ENCODE results near the gene MLYCD. TPM values are rescaled to one million over a fixed set of nuclear protein-coding genes. Genes with fewer than 3 reads are reported as not detected.
"Not testable (repeated sequence)": the region's sequence is repeated elsewhere in the genome, so short reads cannot be mapped to it uniquely, and the experiment has no call there.

The MLYCD gene
- total RNA-seq, 5 donors from 2014 or later (not counting 1 experiment from before 2014, with no cell fraction given): 7.2 to 10.3 (median 9.1) TPM

DNA sequence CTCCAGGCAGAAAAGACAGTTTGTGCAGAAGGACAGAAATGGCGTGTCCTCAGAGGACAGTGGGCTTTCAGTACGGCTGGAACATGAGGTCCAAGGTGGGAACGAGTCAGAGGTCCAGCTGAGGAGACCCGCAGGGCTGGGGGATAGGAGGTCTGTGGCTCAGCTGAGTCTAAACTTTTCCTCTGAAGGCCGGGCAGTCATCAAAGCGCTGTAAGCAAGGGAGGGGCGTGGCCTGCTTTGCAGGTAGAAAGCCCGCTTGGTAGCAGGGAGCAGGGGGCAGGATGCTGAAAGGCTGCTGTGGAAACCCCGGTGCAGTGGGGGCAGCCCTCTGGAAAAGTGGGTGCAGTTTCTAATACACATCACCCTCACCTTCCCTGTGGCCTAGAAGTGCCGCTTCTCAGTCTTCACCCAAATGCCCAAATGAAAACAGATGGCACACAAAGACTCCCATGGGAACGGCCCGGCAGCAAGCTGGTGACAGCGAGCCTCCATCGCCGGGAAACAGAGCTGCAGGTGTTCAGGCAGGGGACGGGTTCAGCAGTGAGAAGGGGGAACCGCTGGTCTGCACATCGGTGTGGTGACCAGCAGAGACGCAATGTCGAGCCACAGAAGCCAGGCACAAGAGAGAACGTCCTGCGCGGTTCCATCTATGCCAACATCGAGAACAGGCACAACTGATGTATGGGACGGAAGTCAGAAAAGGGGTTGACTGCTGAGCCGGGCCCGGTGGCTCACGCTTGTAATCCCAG lies 41.9 kb downstream of the MLYCD start:
- no peak overlapping the region for H3K27ac Mint-ChIP-seq
- DNase-seq (no peak), ATAC-seq (replicated peaks in 1 of 4) (no peak)
- Histone ChIP-seq H3K36me3 (ENCODE audit: control insufficient read depth in 2 of 2, extremely low read depth in 1 of 2, insufficient read depth in 1 of 2, low read length in 1 of 2) (no peaks in the 10 kb centered on the region), H3K4me1 (ENCODE audit: control insufficient read depth in 1 of 2, extremely low read depth in 1 of 2, insufficient read depth in 2 of 2, low read length in 2 of 2) (no peaks in the 10 kb centered on the region), H3K27ac (ENCODE audit: low read length) (no peak overlapping the region), H3K27me3 (replicated peaks in 1 of 2; ENCODE audit: control insufficient read depth in 2 of 2, extremely low read depth in 1 of 2, insufficient read depth in 2 of 2, low read length in 1 of 2) (peaks cover 0 to 12% of the 10 kb centered on the region in 2 experiments), H3K4me3 (ENCODE audit: control insufficient read depth in 1 of 2, extremely low read depth in 1 of 2, low read length in 1 of 2) (no peak overlapping the region), H3K9me3 (no peaks in the 10 kb centered on the region)
- H3K4me3 Mint-ChIP-seq: no peak overlapping the region
- H3K4me1 Mint-ChIP-seq: peaks cover 4 to 5% (median 5%) of the 10 kb centered on the region in 3 donors
- ChIA-PET CTCF (no interaction called here), POLR2A (no interaction called here)
- H3K27me3 Mint-ChIP-seq: no peaks in the 10 kb centered on the region
- H3K9me3 Mint-ChIP-seq: no peaks in the 10 kb centered on the region
- H3K36me3 Mint-ChIP-seq: peaks cover 9% of the 10 kb centered on the region
- 93% methylated on average over 22 of the region's 28 CpGs for WGBS (ENCODE audit: insufficient coverage)

DNA sequence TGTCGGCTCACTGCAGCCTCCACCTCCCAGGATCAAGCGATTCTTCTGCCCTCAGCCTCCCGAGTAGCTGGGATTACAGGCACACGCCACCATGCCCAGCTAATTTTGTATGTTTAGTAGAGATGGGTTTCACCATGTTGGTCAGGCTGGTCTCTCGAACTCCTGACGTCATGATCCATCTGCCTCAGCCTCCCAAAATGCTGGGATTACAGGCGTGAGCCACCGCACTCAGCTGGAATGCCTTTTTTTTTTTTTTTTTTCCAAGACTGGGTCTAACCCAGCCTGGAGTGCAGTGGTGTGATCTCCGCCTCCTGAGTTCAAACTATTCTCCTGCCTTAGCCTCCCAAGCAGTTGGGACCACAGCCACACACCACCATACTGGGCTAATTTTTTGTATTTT lies 42.6 kb downstream of the MLYCD start:
- not testable (repeated sequence) for H3K9me3 Mint-ChIP-seq; H3K27me3 ChIP-seq (replicated peaks in 1 of 2; ENCODE audit: control insufficient read depth in 2 of 2, extremely low read depth in 1 of 2, insufficient read depth in 2 of 2, low read length in 1 of 2)
- WGBS (ENCODE audit: insufficient coverage): 94% methylated on average over 5 of the region's 9 CpGs

DNA sequence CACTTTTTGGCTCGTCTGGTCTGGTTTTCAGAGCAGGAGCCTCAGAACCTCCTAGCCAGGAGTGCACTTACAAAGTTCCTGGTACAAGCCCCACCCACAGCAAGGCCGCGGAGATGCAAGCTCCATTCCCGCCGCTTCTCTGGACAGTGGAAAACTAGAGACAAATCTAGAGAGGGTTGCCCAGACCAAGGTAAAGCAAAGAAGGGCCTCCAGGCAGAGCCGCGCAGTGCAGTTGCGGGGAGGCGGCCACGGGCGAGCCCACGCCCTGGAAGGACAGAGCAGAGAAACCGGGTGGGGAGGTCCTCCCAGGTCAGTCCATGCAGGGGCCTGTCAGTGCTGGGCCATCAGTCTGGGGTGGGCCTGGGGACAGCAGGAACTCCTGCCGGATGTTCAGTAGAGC lies 43.2 kb downstream of the MLYCD start:
- Mint-ChIP-seq H3K4me1 (peaks cover 0 to 5% (median 4%) of the 10 kb centered on the region in 3 donors), H3K9me3 (no peaks in the 10 kb centered on the region), H3K36me3 (peaks cover 6% of the 10 kb centered on the region), H3K27me3 (no peaks in the 10 kb centered on the region), H3K4me3 (no peak overlapping the region), H3K27ac (no peak overlapping the region)
- Histone ChIP-seq H3K4me1 (ENCODE audit: control insufficient read depth in 1 of 2, extremely low read depth in 1 of 2, insufficient read depth in 2 of 2, low read length in 2 of 2) (no peaks in the 10 kb centered on the region), H3K36me3 (ENCODE audit: control insufficient read depth in 2 of 2, extremely low read depth in 1 of 2, insufficient read depth in 1 of 2, low read length in 1 of 2) (no peaks in the 10 kb centered on the region), H3K27me3 (replicated peaks in 1 of 2; ENCODE audit: control insufficient read depth in 2 of 2, extremely low read depth in 1 of 2, insufficient read depth in 2 of 2, low read length in 1 of 2) (peaks cover 0 to 10% of the 10 kb centered on the region in 2 experiments), H3K4me3 (ENCODE audit: control insufficient read depth in 1 of 2, extremely low read depth in 1 of 2, low read length in 1 of 2) (no peak overlapping the region), H3K9me3 (no peaks in the 10 kb centered on the region), H3K27ac (ENCODE audit: low read length) (no peak overlapping the region)
- 89% methylated on average over 14 of the region's 14 CpGs for WGBS (ENCODE audit: insufficient coverage)
- no peak for ATAC-seq (replicated peaks in 1 of 4)
- DNase-seq: no peak
- CTCF ChIA-PET: no interaction called here
- POLR2A ChIA-PET: no interaction called here

More for the DNA sequence above, 42.6 kb downstream of the MLYCD start:
- H3K4me1 Mint-ChIP-seq; H3K4me3 Mint-ChIP-seq; H3K9me3 ChIP-seq; H3K27ac ChIP-seq (ENCODE audit: low read length); POLR2A ChIA-PET; H3K27ac Mint-ChIP-seq; H3K4me1 ChIP-seq (ENCODE audit: control insufficient read depth in 1 of 2, extremely low read depth in 1 of 2, insufficient read depth in 2 of 2, low read length in 2 of 2); ATAC-seq (replicated peaks in 1 of 4); H3K36me3 ChIP-seq (ENCODE audit: control insufficient read depth in 2 of 2, extremely low read depth in 1 of 2, insufficient read depth in 1 of 2, low read length in 1 of 2); H3K27me3 Mint-ChIP-seq; H3K36me3 Mint-ChIP-seq; H3K4me3 ChIP-seq (ENCODE audit: control insufficient read depth in 1 of 2, extremely low read depth in 1 of 2, low read length in 1 of 2); DNase-seq; CTCF ChIA-PET: not testable (repeated sequence)

DNA sequence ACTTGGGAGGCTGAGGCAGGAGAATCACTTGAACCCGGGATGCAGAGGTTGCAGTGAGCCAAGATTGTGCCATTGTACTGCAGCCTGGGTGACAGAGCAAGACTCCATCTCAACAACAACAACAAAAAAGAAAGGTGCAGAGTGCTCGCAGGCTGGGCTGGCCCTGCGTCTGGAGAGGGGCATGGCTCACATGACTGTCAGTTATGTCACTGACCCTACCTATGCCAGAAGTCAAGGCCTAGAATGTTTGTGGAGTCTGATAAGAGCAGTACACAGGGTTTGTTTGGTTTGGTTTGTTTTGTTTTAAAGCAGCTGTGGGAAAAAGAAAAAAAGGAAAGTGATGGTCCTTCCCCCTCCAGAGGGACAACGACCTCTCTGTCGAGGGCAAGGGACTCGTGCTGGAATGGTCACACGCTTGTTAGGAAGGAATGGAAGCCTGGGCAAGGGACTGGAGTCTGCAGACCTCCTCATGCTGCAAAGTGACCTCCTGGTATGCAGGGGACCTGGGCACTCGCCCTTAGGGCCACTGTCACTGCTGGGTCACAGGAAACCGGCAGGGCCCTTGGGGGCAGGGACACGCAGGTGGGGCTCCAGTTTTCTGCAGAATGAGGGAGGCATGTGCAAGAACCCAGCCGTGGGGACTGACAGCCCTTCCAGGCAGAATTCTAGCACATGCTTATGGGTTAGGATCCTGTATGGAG lies 44.0 kb downstream of the MLYCD start:
- H3K27me3 ChIP-seq (replicated peaks in 1 of 2; ENCODE audit: control insufficient read depth in 2 of 2, extremely low read depth in 1 of 2, insufficient read depth in 2 of 2, low read length in 1 of 2): peaks cover 0 to 10% of the 10 kb centered on the region in 2 experiments
- no peak overlapping the region for H3K4me3 ChIP-seq (ENCODE audit: control insufficient read depth in 1 of 2, extremely low read depth in 1 of 2, low read length in 1 of 2)
- WGBS (ENCODE audit: insufficient coverage): 65% methylated on average over 4 of the region's 11 CpGs
- Mint-ChIP-seq H3K4me3 (no peak overlapping the region), H3K27ac (no peak overlapping the region), H3K27me3 (no peaks in the 10 kb centered on the region), H3K4me1 (peaks cover 0 to 5% (median 4%) of the 10 kb centered on the region in 3 donors), H3K9me3 (no peaks in the 10 kb centered on the region), H3K36me3 (no peaks in the 10 kb centered on the region)
- no peaks in the 10 kb centered on the region for H3K36me3 ChIP-seq (ENCODE audit: control insufficient read depth in 2 of 2, extremely low read depth in 1 of 2, insufficient read depth in 1 of 2, low read length in 1 of 2)
- no peaks in the 10 kb centered on the region for H3K4me1 ChIP-seq (ENCODE audit: control insufficient read depth in 1 of 2, extremely low read depth in 1 of 2, insufficient read depth in 2 of 2, low read length in 2 of 2)
- no peaks in the 10 kb centered on the region for H3K9me3 ChIP-seq
- H3K27ac ChIP-seq (ENCODE audit: low read length): no peak overlapping the region
- DNase-seq: no peak
- POLR2A ChIA-PET: no interaction called here
- CTCF ChIA-PET: no interaction called here
- ATAC-seq (replicated peaks in 1 of 4): no peak

DNA sequence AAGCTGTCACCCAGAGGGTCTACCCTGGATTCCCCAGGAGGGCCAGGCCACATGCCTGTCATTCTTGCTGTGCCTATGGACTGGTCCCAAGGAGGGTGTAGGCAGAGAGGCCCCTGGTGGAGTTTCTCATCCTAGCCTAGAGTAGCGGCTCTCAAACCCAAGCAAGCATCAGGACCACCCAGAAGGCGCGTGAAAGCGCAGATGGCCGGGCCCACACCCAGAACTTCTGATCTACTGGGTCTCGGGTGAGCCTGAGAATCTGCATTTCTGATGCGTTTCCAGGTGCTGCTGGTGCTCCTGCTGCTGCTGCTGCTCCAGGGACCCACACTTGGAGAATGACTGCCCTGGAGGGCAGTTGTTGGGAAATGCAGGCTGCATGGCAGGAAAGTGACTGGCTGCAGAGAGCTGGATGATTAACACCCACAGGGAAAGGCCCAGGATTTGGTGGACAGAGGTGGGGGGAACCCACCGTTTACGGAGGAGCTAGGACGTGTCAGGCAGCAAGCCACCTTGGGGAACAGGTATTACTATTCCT lies 44.7 kb downstream of the MLYCD start:
- 85% methylated on average over 7 of the region's 10 CpGs for WGBS (ENCODE audit: insufficient coverage)
- Histone ChIP-seq H3K27ac (ENCODE audit: low read length) (no peak overlapping the region), H3K36me3 (ENCODE audit: control insufficient read depth in 2 of 2, extremely low read depth in 1 of 2, insufficient read depth in 1 of 2, low read length in 1 of 2) (no peaks in the 10 kb centered on the region), H3K9me3 (no peaks in the 10 kb centered on the region), H3K27me3 (replicated peaks in 1 of 2; ENCODE audit: control insufficient read depth in 2 of 2, extremely low read depth in 1 of 2, insufficient read depth in 2 of 2, low read length in 1 of 2) (peaks cover 0 to 10% of the 10 kb centered on the region in 2 experiments), H3K4me3 (ENCODE audit: control insufficient read depth in 1 of 2, extremely low read depth in 1 of 2, low read length in 1 of 2) (no peak overlapping the region), H3K4me1 (ENCODE audit: control insufficient read depth in 1 of 2, extremely low read depth in 1 of 2, insufficient read depth in 2 of 2, low read length in 2 of 2) (no peaks in the 10 kb centered on the region)
- Mint-ChIP-seq H3K4me3 (no peak overlapping the region), H3K9me3 (no peaks in the 10 kb centered on the region), H3K27ac (no peak overlapping the region), H3K27me3 (no peaks in the 10 kb centered on the region), H3K36me3 (no peaks in the 10 kb centered on the region), H3K4me1 (peaks cover 0 to 5% (median 4%) of the 10 kb centered on the region in 3 donors)
- no peak for DNase-seq
- no peak for ATAC-seq (replicated peaks in 1 of 4)
- ChIA-PET POLR2A (no interaction called here), CTCF (no interaction called here)

DNA sequence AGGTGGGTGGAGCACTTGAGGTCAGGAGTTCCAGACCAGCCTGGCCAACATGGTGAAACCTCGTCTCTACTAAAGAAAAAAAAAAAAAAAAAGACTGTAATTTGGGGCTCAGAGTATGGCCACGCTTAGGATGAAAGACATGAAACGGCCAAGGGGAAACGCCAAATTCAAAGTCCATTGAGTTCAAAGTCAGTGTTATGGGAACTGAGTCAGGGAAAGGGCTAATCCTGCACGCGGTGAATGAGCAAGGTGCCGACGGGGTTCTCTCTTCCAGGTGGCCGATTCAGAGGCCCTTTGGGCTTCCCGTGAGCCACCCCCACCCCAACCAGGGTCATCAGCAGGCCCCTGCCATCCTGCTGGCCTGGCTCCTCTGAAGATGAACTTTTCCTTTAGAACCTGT lies 46.7 kb downstream of the MLYCD start:
- Histone ChIP-seq H3K9me3 (no peaks in the 10 kb centered on the region), H3K27me3 (replicated peaks in 1 of 2; ENCODE audit: control insufficient read depth in 2 of 2, extremely low read depth in 1 of 2, insufficient read depth in 2 of 2, low read length in 1 of 2) (peaks cover 0 to 6% of the 10 kb centered on the region in 2 experiments), H3K4me3 (ENCODE audit: control insufficient read depth in 1 of 2, extremely low read depth in 1 of 2, low read length in 1 of 2) (no peak overlapping the region), H3K4me1 (ENCODE audit: control insufficient read depth in 1 of 2, extremely low read depth in 1 of 2, insufficient read depth in 2 of 2, low read length in 2 of 2) (no peaks in the 10 kb centered on the region), H3K36me3 (ENCODE audit: control insufficient read depth in 2 of 2, extremely low read depth in 1 of 2, insufficient read depth in 1 of 2, low read length in 1 of 2) (no peaks in the 10 kb centered on the region), H3K27ac (ENCODE audit: low read length) (no peak overlapping the region)
- H3K36me3 Mint-ChIP-seq: no peaks in the 10 kb centered on the region
- POLR2A ChIA-PET: no interaction called here
- H3K27ac Mint-ChIP-seq: no peak overlapping the region
- no peaks in the 10 kb centered on the region for H3K27me3 Mint-ChIP-seq
- no peak overlapping the region for H3K4me3 Mint-ChIP-seq
- CTCF ChIA-PET: no interaction called here
- 95% methylated on average over 3 of the region's 10 CpGs for WGBS (ENCODE audit: insufficient coverage)
- DNase-seq: no peak
- ATAC-seq (replicated peaks in 1 of 4): no peak
- no peaks in the 10 kb centered on the region for H3K9me3 Mint-ChIP-seq
- H3K4me1 Mint-ChIP-seq: no peaks in the 10 kb centered on the region

All from T-cell (primary cell).